MM.1S (cell line): ENCODE data around the gene KIRREL3.

Experiments used
- DNase-seq: peaks from one replicate; pipeline ENCODE4 v3.0.0-alpha.2; 2015
- H2AFZ ChIP-seq: fragments of 300-600 bp; sonication (generic); 2 replicates; pipeline ENCODE4 v1.6.0; 2016; ENCODE audit warnings: antibody characterized with exemption, low read length
- H3F3A ChIP-seq: fragments of 300-600 bp; sonication (generic); 2 replicates; pipeline ENCODE4 v1.6.1; 2016; ENCODE audit warnings: mild to moderate bottlenecking, antibody characterized with exemption, low read length, moderate library complexity, mixed read lengths; ENCODE audit not compliant: insufficient read depth
- H3K27ac ChIP-seq: fragments of 300-600 bp; sonication (generic); 2 replicates; pipeline ENCODE4 v1.5.1; 2016; ENCODE audit warnings: mild to moderate bottlenecking, low read length
- H3K27me3 ChIP-seq: fragments of 300-600 bp; sonication (generic); replicated peaks from 2 replicates; pipeline ENCODE4 v1.6.0; 2016; ENCODE audit warnings: low read length; ENCODE audit not compliant: insufficient read depth
- H3K36me3 ChIP-seq: fragments of 300-600 bp; sonication (generic); replicated peaks from 2 replicates; pipeline ENCODE4 v1.6.1; 2016; ENCODE audit warnings: mild to moderate bottlenecking, low read length, mixed read lengths; ENCODE audit not compliant: insufficient read depth
- H3K4me1 ChIP-seq: fragments of 300-600 bp; sonication (generic); 2 replicates; pipeline ENCODE4 v1.6.1; 2016; ENCODE audit warnings: low read length, mixed read lengths
- H3K4me2 ChIP-seq: fragments of 300-600 bp; sonication (generic); 2 replicates; pipeline ENCODE4 v1.6.0; 2016; ENCODE audit warnings: low read depth, low read length
- H3K4me3 ChIP-seq: fragments of 300-600 bp; sonication (generic); 2 replicates; pipeline ENCODE4 v1.5.1; 2016; ENCODE audit warnings: low read length, mixed read lengths
- H3K79me2 ChIP-seq: fragments of 300-600 bp; sonication (generic); 2 replicates; pipeline ENCODE4 v1.6.1; 2016; ENCODE audit warnings: mixed run types, low read length, mixed read lengths
- H3K9ac ChIP-seq: fragments of 300-600 bp; sonication (generic); 2 replicates; pipeline ENCODE4 v1.6.1; 2016; ENCODE audit warnings: low read length, mixed read lengths
- H3K9me2 ChIP-seq: fragments of 300-600 bp; sonication (generic); replicated peaks from 2 replicates; pipeline ENCODE4 v1.6.1; 2016; ENCODE audit warnings: mild to moderate bottlenecking, low read length, mixed read lengths; ENCODE audit not compliant: insufficient read depth
- H3K9me3 ChIP-seq: fragments of 300-600 bp; sonication (generic); replicated peaks from 2 replicates; pipeline ENCODE4 v1.6.1; 2016; ENCODE audit warnings: mild to moderate bottlenecking, low read length, mixed read lengths; ENCODE audit not compliant: insufficient read depth
- H4K20me1 ChIP-seq: fragments of 300-600 bp; sonication (generic); 2 replicates; pipeline ENCODE4 v1.6.1; 2016; ENCODE audit warnings: mild to moderate bottlenecking, low read length, moderate library complexity, mixed read lengths; ENCODE audit not compliant: insufficient read depth
- CTCF ChIP-seq: fragments of 300-600 bp; sonication (generic); IDR thresholded peaks from 2 replicates; pipeline ENCODE4 v1.5.1; 2016; ENCODE audit warnings: antibody characterized with exemption, low read length, mixed read lengths
- EZH2 ChIP-seq: fragments of 300-600 bp; sonication (generic); optimal IDR thresholded peaks from 2 replicates; pipeline ENCODE3; 2017; ENCODE audit warnings: low read depth, mild to moderate bottlenecking, antibody characterized with exemption, low read length, mixed read lengths
- EZH2phosphoT487 ChIP-seq: fragments of 300-600 bp; sonication (generic); IDR thresholded peaks from 2 replicates; pipeline ENCODE4 v1.6.1; 2018; ENCODE audit warnings: antibody characterized with exemption, low read length

KIRREL3 gene

GRCh38 chr11:126837581-126837980 lies 163.0 kb downstream of the KIRREL3 start:
- Histone ChIP-seq H3K79me2 (no peaks in the 10 kb centered on the region), H3K27ac (no peak overlapping the region), H4K20me1 (no peaks in the 10 kb centered on the region), H3K9ac (no peak overlapping the region), H2AFZ (no peak overlapping the region), H3K36me3 (no peaks in the 10 kb centered on the region), H3K9me3 (no peaks in the 10 kb centered on the region), H3F3A (no peaks in the 10 kb centered on the region), H3K4me3 (no peak overlapping the region), H3K27me3 (no peaks in the 10 kb centered on the region), H3K4me1 (no peaks in the 10 kb centered on the region), H3K9me2 (no peaks in the 10 kb centered on the region), H3K4me2 (no peak overlapping the region)
- no peak for TF ChIP-seq EZH2phosphoT487
- TF ChIP-seq CTCF = no peak
- TF ChIP-seq EZH2 = no peak
- no peak for DNase-seq

DNA sequence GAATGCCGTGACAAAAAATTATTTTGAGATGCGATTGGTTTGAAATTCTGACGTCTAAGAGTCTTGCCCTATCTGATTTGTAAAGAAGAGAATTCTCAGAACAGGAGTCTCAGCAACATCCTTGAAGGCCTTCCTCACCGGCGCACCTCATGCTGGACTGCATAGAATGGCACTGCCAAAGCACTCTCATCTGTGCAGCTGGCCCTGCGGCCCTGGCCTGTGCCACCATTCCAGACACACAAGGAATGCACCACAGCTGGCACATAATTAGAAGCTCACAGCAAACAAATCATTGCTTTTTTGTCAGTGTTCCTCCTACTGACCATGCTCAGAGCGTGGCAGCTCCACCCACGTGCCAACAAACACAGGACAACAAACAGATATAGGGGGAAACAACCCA lies 166.0 kb downstream of the KIRREL3 start:
- Histone ChIP-seq H2AFZ (no peak overlapping the region), H3K9me3 (no peaks in the 10 kb centered on the region), H3K27me3 (no peaks in the 10 kb centered on the region), H3K4me3 (no peak overlapping the region), H3K4me2 (no peak overlapping the region), H3K36me3 (no peaks in the 10 kb centered on the region), H3K79me2 (no peaks in the 10 kb centered on the region), H3K27ac (no peak overlapping the region), H3K9me2 (no peaks in the 10 kb centered on the region), H3K9ac (no peak overlapping the region), H3F3A (no peaks in the 10 kb centered on the region), H3K4me1 (no peaks in the 10 kb centered on the region), H4K20me1 (no peaks in the 10 kb centered on the region)
- DNase-seq = no peak
- TF ChIP-seq EZH2 (no peak), CTCF (no peak), EZH2phosphoT487 (no peak)

DNA sequence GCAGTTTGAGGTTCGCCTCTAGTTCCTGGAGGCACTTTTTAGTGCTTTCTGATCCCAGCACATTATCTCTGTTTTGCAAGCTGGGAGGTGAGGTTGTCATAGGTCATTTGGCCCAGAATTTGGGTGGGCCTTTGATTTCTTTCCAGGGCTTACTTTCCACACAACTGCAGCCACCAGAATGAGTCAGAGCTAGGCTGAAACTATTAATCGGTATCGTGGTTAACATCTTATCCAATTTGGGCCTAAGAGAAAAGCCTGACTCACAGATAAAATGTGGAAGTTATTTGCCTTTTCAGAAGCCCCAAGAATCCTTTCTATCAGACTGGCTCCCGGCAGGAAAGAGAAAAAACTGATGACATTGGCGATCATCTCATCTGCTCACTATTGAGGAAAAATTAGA lies 166.4 kb downstream of the KIRREL3 start:
- Histone ChIP-seq H3K79me2 (no peaks in the 10 kb centered on the region), H3K4me2 (no peak overlapping the region), H3K9ac (no peak overlapping the region), H3K27ac (no peak overlapping the region), H3K27me3 (no peaks in the 10 kb centered on the region), H3K9me3 (no peaks in the 10 kb centered on the region), H3K9me2 (no peaks in the 10 kb centered on the region), H3F3A (no peaks in the 10 kb centered on the region), H3K36me3 (no peaks in the 10 kb centered on the region), H2AFZ (no peak overlapping the region), H3K4me3 (no peak overlapping the region), H4K20me1 (no peaks in the 10 kb centered on the region), H3K4me1 (no peaks in the 10 kb centered on the region)
- no peak for TF ChIP-seq EZH2
- no peak for TF ChIP-seq CTCF
- no peak for TF ChIP-seq EZH2phosphoT487
- DNase-seq = no peak
